Measurements from ENCODE around the gene ANKDD1A. TPM values are rescaled to one million over a fixed set of nuclear protein-coding genes. Genes with fewer than 3 reads are reported as not detected.

The ANKDD1A gene
- total RNA-seq, 1 donor from 2014 or later: 17.7 TPM

DNA sequence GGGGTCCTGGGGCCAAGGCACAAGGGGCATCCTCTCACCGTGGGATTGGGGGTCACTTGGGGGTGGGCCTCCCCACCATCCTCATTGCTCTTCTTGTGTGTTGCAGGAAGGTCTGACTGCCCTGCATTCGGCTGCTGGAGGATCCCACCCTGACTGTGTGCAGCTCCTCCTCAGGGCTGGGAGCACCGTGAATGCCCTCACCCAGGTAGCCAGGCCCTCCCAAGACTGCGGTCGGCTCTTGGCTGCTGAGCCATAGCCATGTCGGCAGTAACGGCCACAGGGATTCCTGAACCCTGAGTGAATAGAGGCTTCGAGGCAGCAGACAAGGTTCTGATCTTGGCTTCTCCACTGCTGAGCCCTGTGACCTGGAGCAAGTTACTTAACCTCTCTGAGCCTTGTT is 19.7 kb downstream of the ANKDD1A start:
- Histone ChIP-seq H3K27me3 (no peaks in the 10 kb centered on the region), H3K36me3 (peaks cover 0 to 12% of the 10 kb centered on the region in 2 donors), H3K27ac (no peak overlapping the region), H3K4me3 (no peak overlapping the region), H3K4me1 (no peaks in the 10 kb centered on the region), H3K9me3 (no peaks in the 10 kb centered on the region)
- TF ChIP-seq POLR2AphosphoS5 (IDR thresholded peaks at IDR 0.05; ENCODE audit: insufficient read depth in 1 of 2, low read depth in 1 of 2) (no peak), POLR2A (IDR thresholded peaks at IDR 0.05) (no peak)
- TF ChIP-seq, protein P1, sequence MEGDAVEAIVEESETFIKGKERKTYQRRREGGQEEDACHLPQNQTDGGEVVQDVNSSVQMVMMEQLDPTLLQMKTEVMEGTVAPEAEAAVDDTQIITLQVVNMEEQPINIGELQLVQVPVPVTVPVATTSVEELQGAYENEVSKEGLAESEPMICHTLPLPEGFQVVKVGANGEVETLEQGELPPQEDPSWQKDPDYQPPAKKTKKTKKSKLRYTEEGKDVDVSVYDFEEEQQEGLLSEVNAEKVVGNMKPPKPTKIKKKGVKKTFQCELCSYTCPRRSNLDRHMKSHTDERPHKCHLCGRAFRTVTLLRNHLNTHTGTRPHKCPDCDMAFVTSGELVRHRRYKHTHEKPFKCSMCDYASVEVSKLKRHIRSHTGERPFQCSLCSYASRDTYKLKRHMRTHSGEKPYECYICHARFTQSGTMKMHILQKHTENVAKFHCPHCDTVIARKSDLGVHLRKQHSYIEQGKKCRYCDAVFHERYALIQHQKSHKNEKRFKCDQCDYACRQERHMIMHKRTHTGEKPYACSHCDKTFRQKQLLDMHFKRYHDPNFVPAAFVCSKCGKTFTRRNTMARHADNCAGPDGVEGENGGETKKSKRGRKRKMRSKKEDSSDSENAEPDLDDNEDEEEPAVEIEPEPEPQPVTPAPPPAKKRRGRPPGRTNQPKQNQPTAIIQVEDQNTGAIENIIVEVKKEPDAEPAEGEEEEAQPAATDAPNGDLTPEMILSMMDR (IDR thresholded peaks at IDR 0.05): no peak
- peak; percentile 20 to 91 for DNase-seq (ENCODE audit: extremely low spot score in 2 of 2)
- intact Hi-C loops (cut with DNase I): no loop called here

DNA sequence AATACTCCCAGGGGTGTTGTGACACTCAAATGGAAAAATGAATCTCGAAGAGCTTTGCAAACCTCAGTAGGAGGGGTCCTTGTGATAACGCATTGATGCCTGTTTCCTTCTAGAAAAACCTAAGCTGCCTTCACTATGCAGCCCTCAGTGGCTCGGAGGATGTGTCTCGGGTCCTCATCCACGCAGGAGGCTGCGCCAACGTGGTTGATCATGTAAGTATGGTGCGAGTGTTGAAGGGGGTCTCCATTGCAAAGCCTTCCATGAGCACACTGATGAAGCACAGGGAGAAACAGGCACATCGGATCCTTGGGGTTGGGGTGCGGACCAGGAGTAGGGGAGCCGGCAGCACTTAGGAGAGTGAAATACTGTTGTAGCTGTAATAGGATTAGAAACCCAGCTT is 22.3 kb downstream of the ANKDD1A start:
- intact Hi-C loops (cut with DNase I): no loop called here
- no peaks in the 10 kb centered on the region for H3K4me1 ChIP-seq
- peaks cover 0 to 12% of the 10 kb centered on the region in 2 donors for H3K36me3 ChIP-seq
- H3K4me3 ChIP-seq: no peak overlapping the region
- no peak for TF ChIP-seq POLR2A (IDR thresholded peaks at IDR 0.05)
- H3K27ac ChIP-seq: no peak overlapping the region
- H3K27me3 ChIP-seq: no peaks in the 10 kb centered on the region
- no peaks in the 10 kb centered on the region for H3K9me3 ChIP-seq
- DNase-seq (ENCODE audit: extremely low spot score in 2 of 2): peak in 1 of 2 donors; percentile 29

DNA sequence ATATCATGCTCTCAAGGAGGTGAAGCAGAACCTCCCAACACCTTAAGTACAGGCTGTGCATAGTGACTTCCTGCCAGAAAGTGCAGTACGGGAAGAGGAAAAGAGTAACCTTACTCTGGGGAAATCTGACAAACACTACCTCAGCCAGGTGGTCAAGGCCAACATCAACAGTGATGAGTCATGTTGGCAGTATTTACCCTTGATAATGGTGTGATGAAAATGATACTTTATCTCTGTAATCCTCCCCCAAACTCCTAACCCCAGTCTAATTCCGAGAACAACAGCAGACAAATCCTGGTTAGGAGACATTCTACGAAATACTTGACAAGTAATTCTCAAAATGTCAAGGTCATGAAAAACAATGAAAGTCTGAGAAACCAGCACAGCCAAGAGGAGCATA is 26.5 kb downstream of the ANKDD1A start:
- Histone ChIP-seq H3K36me3 (peaks cover 0 to 1% of the 10 kb centered on the region in 2 donors), H3K27me3 (no peaks in the 10 kb centered on the region), H3K9me3 (no peaks in the 10 kb centered on the region), H3K27ac (no peak overlapping the region), H3K4me3 (no peak overlapping the region), H3K4me1 (no peaks in the 10 kb centered on the region)
- intact Hi-C loops (cut with DNase I): no loop called here
- TF ChIP-seq POLR2A (IDR thresholded peaks at IDR 0.05) (no peak), POLR2AphosphoS5 (IDR thresholded peaks at IDR 0.05; ENCODE audit: insufficient read depth in 1 of 2, low read depth in 1 of 2) (peak in 1 of 2 donors; percentile 30)
- TF ChIP-seq, protein P1 (IDR thresholded peaks at IDR 0.05): no peak
- peak in 1 of 2 donors; percentile 25 for DNase-seq (ENCODE audit: extremely low spot score in 2 of 2)

DNA sequence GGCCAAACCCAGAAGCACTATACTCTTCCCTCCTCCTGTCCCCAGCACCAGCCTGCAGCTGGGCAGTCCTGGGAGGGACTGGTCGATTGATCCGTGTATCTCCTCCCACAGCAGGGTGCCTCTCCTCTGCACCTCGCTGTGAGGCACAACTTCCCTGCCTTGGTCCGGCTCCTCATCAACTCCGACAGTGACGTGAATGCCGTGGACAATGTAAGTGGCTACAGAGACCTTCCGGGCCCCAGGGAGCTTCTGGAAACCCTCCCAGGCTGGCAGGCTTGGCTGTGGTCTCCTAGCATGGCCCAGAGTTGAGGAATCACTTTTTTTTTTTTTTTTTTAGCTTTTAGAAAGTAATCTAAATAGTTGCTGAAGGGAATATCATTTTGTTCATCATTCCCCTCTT is 30.7 kb downstream of the ANKDD1A start:
- no peaks in the 10 kb centered on the region for H3K27me3 ChIP-seq
- no peak overlapping the region for H3K27ac ChIP-seq
- TF ChIP-seq POLR2A (IDR thresholded peaks at IDR 0.05): no peak
- TF ChIP-seq, protein P1 (IDR thresholded peaks at IDR 0.05): no peak
- no peak for TF ChIP-seq POLR2AphosphoS5 (IDR thresholded peaks at IDR 0.05; ENCODE audit: insufficient read depth in 1 of 2, low read depth in 1 of 2)
- H3K4me3 ChIP-seq: no peak overlapping the region
- no peaks in the 10 kb centered on the region for H3K9me3 ChIP-seq
- no peaks in the 10 kb centered on the region for H3K36me3 ChIP-seq
- DNase-seq (ENCODE audit: extremely low spot score in 2 of 2): no peak
- H3K4me1 ChIP-seq: no peaks in the 10 kb centered on the region
- intact Hi-C loops (cut with DNase I): no loop called here

DNA sequence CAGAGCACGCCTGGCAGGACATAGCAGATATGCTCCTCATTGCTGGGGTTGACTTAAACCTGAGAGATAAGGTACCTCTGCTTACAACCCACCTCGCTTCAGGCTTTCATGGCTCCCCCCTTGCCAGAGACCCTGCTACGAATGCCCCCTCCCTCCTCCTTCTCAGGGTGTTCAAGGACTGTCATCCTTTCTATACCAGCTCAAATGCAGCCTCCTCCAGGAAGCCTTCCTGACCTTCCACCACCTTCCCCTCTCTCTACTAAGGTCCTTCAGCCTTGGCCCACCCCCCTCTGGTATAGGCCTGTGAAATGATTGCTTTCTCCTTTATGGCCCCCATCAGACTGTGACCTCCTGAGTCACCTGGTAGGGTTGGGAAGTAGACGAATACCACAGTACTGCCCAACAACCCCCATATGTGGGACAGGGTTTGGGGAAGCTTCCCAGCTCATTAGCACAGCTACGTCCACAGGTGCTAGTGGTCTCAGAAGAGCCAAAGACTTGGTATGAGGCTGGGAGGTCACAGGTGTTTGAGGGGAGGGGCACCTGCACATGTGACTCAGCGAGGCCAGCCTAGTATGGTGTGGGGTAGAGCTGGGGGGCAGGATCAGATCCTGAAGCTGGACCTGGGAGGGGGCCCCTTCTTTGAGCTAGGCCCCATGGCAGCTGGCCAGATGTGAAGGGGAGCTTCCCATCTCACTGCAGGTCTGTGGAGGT is 32.0 kb downstream of the ANKDD1A start:
- no peaks in the 10 kb centered on the region for H3K4me1 ChIP-seq
- H3K9me3 ChIP-seq: no peaks in the 10 kb centered on the region
- TF ChIP-seq, protein P1 (IDR thresholded peaks at IDR 0.05): no peak
- TF ChIP-seq POLR2A (IDR thresholded peaks at IDR 0.05) (no peak), POLR2AphosphoS5 (IDR thresholded peaks at IDR 0.05; ENCODE audit: insufficient read depth in 1 of 2, low read depth in 1 of 2) (no peak)
- DNase-seq (ENCODE audit: extremely low spot score in 2 of 2): no peak
- H3K27ac ChIP-seq: no peak overlapping the region
- intact Hi-C loops (cut with DNase I): no loop called here
- no peaks in the 10 kb centered on the region for H3K36me3 ChIP-seq
- no peaks in the 10 kb centered on the region for H3K27me3 ChIP-seq
- no peak overlapping the region for H3K4me3 ChIP-seq

Measured in vagina (tissue), 2 donors.